COR-L47 (cell line): ENCODE data around the gene TCF20.
A peak's percentile ranks its signal among the peaks of the same experiment; 100 is the strongest.

ENCODE experiments used
- DNase-seq: peaks from one replicate; lab custom pipeline; 2025; lab: John Stamatoyannopoulos, UW

The TCF20 gene

DNA sequence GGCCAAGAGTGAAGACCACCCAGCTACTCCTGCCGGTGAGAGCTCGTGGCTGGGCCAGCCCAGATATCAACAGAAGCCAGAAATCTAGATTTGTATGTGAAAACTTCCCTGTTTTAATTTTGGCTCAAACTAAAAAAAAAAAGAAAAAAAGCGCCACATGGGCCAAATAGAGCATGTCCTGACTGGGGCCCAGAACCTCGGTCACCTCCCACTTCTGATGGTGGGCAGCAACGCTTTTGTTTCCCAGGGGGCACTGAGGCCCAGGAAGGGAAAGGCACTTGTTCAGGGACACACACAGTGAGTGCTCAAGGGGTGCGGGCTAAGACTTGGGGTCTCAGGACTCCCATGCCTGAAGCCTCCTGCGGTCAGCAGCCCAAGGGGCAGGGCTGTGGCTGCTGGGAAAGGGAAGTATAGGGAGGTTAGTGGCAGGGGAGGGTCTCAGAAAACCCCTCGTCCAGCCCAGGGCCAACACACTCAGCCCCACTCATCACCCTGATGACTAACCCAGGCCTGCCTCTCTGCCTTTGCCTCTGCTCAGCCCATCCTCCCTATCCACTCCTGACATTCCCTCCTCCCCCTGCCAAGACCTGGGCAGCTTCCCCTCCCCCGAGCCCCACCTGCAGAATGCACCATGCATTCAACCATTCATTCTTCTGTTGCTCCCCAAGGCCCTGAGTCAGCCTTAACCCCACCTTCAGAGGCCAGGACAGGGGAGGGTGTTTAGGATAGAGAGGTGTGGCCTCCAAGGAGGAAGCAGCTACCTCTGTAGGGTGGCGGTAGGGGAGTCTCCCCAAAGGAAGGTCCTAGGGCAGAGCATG is 30.0 kb upstream of the TCF20 start:
- DNase-seq, result no peak

DNA sequence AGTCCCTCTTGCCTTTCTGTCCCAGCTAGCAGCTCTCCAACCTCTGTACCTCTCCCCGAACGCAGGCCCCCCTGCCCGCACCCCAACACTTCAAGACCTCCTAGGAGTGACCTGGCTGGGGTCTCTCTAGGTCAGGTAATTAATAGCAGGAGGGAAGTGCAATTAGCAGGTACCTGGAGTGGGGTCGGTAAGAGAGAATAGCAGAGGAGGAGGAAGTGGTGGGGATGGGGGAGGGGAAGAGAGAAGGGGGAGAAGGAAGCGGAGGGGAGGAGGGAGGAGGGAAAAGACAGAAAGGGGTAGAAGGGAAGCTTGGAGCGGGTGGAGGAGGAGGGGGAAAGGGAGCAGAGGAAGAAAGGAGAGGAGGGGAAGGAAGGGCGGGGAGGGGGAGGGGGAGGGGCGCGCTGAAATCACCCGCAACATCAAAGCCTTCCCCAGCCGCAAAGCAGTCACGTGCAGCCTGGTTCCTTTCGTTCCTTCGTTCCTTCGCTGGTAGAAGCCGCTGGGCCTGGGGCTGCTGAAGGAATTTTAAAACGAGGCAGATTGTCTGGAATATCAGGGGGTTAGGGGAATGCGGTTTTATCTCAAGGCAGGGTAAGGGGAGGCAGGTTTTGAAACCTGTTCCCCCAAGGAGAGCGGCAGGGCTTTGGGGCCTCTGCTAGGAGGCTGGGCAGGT is 29.3 kb upstream of the TCF20 start:
- DNase-seq, result no peak

GRCh38 chr22:42298746-42299145 is 28.3 kb upstream of the TCF20 start:
- no peak for DNase-seq

- DNase-seq, result no peak
Measured at GRCh38 chr22:42297778-42298177, 27.3 kb upstream of the TCF20 start.

- DNase-seq, result no peak
Measured at GRCh38 chr22:42296883-42297282, 26.4 kb upstream of the TCF20 start.

GRCh38 chr22:42296381-42296853 is 26.0 kb upstream of the TCF20 start:
- DNase-seq, result peak; percentile 98

DNA sequence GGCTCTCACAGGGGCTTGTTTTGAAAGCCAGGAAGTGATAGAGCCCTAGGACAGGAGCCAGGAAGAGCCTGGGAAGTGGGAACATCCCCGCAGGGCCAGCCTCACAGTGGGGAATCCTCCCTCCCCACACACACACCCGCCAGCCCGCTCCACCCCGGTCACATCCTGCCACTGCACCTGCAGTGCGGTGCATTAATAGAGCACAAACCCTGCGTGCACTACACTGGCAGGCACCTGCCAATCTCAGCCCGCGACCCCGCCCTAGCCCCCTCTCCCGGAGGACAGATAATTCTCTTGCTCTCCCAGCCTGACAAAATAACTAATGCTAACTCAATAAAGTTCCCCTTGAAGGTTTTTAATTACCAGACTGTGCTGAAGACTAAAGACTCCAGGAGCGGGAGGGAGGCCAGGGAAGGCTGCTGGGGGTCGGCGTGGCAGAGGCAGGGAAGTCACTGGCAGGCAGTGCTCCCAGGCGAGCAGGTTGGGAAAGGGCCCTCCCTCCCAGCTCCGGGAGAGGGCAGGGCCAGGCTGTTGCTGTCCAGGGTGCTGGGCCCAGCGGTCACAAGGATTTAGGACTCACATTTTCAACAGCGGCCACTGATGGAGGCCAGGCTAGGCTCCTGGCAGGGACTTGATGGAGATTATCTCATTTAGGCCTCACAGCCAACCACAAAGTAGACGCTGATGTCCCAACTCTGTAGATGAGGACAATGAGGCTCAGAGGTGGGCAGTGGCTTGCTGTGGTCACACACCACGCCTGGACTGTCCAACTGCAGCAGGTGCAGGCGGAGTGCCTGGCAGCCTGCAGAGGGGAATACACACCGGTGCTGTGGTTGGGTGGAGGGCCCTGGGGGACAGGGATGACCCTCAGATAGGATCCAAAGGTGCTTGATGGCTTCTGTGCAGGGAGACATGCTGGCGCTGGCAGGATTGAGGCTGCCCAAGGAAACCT is 23.9 kb upstream of the TCF20 start:
- DNase-seq, result peak; percentile 92

DNA sequence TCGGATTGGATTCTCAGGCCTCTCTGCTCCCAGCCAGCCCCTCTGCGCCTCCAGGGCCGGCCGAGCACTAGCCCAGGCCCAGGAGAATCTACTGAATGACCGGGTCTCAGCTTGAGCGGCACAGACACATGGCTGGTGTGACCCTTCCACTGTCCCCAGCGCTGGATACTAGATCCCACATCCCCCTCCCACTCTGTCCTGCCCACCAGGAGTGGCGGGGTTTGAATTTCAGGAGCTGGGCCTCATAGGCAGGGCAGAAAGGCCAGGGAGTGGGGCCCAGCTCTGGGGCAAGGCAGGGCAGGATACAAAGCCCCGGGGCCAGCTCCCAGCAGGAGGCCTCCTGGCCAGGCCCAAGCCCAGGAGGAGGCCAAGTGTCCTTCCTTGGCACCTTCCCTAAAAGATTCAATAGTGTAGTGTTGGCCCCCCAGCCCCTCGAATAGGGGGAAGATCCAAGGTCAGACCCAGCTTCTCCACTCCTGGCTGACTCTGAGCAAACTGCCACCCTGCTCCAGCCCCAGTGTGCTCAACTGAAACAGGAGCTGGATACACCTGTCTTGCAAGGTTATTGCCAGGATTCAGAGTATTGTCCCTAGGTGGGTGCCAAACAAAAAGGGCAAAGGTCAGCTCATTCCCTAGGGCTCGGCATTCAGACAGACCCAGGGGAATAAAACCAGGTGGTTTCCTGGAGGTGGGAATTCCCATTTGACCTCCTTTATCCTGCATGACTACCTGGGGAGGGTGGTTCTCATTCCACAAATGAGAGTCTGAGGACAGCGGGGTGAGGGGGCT is 22.5 kb upstream of the TCF20 start:
- DNase-seq, result no peak

- DNase-seq, result no peak
Measured at GRCh38 chr22:42291287-42291686, 20.8 kb upstream of the TCF20 start.

DNA sequence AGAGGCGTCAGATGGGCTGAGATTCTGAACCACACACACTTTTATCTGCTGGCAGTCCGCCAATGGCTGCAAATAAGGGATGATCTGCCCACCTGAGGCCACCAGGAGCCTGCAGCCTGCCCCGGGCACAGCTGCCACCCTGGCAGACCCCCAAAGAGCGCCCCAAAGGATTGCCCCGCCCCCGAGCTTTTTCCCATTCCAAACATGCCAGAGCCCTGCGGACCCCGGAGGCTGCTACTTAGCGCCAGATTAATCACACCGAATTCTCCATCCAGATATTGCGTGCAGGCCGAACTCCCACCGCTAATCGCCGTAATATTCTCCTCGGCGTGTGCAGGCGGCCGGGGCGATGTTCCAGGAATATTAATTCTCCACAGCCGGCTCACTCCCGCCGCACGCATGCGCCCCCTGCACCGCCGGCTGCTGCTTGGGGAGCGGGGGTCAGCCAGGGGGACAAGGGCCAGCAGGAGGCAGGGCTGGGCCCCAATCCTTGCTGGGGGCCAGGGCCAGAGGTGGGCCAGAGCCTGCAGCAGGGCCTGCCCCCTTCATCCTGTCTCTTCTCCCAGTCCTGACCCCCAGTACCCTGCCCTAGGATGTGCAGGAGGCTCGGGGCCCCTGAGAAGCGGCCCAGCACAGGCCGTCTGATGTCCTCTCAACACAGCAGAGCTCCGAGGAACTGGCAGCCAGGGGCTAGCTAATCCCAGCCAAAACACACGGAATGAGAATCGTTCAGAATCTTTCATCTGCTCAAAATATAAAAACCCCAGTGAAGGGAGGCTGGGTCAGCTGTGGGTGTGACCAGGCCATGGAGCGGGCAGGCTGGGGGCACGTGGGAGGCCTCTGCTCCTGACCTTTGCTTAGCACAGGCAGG is 19.5 kb upstream of the TCF20 start:
- DNase-seq, result no peak

- DNase-seq, result no peak
Measured at GRCh38 chr22:42288791-42289190, 18.3 kb upstream of the TCF20 start.

- no peak for DNase-seq
Measured at GRCh38 chr22:42287174-42287890, 16.9 kb upstream of the TCF20 start.

GRCh38 chr22:42286205-42286604 is 15.8 kb upstream of the TCF20 start:
- DNase-seq, result no peak

GRCh38 chr22:42285604-42286003 is 15.2 kb upstream of the TCF20 start:
- DNase-seq, result no peak

- no peak for DNase-seq
Measured at GRCh38 chr22:42284643-42285181, 14.3 kb upstream of the TCF20 start.

DNA sequence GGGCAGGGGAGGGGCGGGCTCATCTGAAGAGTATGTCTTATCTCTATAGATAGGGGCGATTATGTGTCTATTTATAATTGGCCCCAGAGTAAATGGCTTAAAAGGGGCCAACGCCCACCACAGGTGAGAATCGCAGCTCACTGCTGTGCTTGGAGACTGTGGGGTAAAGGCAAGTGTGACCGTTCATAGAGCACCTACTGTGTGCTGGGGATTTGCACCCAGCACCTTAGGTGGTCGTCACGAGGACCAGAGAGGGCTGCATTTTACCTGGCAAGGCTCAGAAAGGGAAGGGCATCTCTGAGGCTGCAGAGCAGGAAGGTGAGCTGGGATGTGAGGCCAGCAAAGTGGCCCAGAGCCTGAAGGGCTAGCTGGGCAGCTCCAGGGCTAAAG is 13.7 kb upstream of the TCF20 start:
- DNase-seq, result no peak

DNA sequence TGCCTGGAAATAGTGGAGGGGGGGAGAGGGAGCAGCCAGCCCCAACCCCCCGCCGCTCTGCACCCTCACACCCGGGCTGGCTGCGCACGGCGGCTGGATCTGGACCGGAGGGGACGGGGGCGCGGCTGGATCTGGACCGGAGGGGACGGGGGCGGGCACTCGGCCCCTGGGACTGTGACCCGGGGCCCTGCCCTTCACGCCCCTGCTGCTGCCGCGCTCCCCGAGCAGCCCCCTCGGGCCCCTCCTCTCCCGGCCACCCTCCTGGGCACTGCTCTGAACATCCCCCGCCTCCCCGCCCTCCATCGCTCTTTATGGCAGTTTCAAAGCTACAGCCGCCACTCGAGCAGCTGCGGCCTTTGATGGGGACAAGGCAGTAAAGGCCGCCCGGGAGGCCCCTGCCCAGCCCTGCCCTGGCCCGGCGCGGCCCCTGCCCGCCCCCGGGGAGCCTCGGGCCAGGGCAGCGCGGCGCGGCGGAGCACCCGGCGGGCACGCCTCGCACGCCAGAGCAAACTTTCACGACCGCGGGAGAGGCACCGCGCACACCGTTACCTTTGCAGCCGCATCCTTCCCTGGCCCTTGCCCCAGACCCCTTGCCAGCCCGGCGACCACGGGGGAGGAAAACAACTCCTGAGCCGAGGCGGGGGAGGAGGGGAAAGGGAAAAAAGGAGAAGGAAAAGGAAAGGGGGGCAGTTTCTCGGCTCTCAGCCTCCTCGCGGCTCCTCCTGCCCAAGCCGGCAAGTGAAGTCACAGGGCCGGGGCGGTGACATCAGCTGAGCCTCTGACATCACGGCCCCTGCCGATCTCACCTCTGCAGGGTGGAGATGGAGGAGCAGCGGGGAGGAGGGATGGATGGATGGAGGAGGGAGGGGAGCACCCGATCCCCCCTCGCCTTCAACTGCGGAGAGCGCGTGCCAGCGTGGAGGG is 13.1 kb upstream of the TCF20 start:
- no peak for DNase-seq

DNA sequence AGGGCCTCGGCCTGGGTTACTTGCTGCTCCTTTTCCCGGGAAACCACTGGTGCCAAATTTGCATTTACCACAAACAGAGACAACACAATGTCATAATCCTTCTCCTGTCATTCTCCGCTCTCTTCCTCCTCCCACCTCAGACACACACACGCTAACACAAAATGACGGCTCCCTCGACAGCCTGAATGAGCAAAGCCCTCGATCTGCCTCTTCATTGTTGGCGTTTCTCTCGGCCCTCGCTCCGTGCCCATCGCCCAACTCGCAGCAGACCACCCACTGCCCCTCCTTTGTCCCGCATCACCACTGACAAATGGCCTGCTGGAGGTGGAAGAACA is 12.5 kb upstream of the TCF20 start:
- no peak for DNase-seq
